ENCODE results near the gene SEC16A.
A peak's percentile ranks its signal among the peaks of the same experiment; 100 is the strongest.
"Not testable (repeated sequence)": the region's sequence is repeated elsewhere in the genome, so short reads cannot be mapped to it uniquely, and the experiment has no call there.

SEC16A gene

GRCh38 chr9:136438548-136439480, 44.0 kb downstream of the SEC16A start:
- peak; percentile 52 for DNase-seq (ENCODE audit: low read depth)

DNA sequence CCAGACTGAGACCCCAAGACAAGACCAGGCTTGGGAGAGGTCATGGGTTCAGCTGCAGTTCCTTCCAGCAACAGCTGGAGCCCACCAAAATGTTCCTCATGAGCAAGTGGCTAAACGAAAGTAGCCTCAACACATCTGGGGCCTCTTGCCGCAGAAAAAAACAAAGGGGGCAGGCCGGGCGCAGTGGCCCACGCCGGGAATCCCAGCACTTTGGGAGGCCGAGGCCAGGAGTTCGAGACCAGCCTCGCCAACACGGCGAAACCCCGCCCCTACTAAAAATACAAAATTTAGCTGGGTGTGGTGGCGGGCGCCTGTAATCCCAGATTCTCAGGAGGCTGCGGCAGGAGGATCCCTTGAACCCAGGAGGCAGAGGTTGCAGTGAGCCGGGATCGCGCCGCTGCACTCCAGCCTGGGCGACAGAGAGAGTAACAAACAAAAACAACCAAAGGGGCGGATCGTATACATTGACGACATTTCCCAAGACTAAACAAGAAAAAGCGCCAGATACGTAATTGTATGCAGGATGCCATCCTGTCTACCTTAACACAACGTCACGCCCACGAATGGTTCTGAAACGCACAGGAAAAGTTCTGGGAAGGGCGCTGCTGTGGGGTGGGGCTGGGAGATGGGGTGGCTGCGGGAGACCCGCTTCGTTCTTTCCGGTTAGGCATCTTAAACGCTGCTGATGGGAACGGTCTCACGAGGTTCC, 44.8 kb downstream of the SEC16A start:
- no peak for DNase-seq (ENCODE audit: low read depth)

- DNase-seq (ENCODE audit: low read depth), result no peak
Measured at GRCh38 chr9:136437430-136437829, 45.4 kb downstream of the SEC16A start.

DNA sequence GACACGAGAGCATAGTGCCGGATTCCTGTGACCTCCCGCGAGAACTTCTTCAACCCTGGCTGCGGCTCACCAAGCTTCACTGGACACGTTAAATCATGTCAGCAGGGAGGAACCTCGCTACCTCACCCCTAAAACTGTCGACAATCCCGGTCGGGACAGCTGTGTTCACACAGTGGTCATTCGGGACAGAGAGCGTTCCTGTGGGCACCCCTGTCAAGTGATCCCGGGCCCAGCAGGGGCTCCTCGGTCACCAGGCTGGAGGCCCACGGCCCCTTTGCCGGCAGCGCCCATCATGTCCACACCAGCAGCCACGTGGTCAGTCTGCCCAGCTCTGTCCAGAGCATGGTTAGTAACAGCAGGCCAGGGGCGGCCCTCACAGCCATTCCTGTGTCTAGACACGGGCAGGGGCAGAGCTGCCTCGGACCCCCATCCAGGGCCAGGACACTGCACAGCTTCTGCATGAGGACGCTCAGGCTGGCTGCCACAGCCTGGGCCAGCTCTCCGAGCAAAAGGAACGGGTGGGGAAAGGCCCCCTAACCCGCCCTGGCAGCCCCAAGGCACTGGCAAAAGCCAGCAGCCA, 46.7 kb downstream of the SEC16A start:
- DNase-seq (ENCODE audit: low read depth), result no peak

GRCh38 chr9:136434580-136435169, 48.2 kb downstream of the SEC16A start:
- no peak for DNase-seq (ENCODE audit: low read depth)

DNA sequence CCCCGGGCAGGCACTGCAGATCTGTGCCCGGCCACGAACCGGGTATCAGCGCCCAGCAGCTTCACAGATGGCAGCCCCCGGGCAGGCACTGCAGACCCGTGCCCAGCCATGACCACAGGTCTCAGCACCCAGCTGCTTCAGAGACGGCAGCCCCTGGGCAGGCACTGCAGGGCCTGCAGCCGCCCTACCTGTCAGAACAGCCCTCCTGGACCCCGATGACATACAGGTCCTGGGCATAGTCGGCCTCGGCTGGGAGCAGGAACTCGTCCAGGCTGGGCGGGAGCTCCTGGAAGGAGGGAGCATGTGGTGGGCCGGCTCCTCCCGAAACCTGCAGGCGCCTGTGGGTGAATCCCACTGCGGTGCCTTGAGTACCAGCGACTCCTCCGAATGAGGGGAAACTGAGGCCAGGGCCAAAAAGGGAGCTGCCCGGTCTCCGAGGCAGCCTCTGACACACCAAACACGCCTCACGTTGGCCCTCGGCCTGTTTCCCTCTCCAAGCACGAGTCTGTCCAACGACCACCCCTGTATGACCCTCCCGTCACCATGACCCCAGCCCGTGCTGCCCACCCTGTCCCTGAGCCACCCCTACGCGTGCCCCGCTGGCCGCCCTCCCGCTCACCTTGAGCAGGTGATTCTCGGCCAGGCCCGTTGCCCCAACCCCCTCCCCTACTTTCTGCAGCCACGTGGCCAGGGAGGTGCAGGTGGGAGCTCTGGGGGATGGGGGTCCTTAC, 48.8 kb downstream of the SEC16A start:
- no peak for DNase-seq (ENCODE audit: low read depth)

DNA sequence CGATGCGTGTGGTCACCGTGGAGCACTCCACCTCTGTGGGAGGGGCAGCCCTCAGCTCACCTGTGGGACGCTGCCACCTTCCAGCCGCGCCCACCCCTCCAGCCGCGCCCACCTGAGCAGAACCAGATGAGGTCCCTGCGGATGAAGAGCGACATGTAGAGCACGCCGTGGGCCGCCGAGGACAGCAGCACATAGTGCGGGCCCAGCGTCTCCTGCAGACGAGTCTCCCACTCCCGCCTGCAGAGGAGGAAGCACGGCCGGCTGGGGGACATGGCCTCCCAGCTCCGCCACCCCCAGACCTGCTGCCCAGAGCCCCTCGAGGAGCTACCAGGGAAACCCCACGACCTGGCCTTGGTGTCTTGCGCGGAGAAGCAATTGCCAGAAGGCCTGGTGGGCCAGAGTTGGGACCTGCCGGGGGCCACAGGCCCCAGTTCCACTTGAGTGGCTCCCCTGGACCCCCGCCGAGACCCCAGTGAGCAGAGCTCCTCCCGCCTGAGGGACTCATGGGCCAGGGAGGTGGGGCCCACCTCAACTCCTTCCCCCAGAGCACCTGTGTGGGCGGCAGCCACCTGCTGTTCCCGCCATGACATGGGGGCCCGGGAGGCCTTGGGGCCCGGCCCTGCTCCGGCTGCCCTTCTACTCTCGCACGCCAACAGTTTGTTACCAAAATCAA, 49.7 kb downstream of the SEC16A start:
- DNase-seq (ENCODE audit: low read depth), result no peak

DNA sequence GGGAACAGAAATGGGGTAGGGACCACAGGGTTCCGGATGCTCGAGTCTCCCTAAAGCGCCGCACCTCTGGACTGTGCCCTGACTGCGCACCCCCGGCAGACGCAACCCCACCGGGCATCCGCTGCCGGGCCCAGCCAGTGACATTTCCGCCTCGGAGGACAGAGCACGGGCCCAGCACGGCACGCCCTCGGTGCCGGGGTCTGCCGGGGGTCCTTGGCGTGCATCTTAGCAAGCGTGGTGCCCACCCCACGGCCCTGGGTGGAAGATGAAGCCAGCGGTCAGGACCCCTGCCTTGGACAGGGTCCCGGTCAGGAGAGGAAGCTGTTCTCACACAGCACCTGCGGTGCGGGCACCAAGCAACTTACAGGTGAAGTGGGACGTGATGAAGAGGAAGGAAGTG, 50.2 kb downstream of the SEC16A start:
- no peak for DNase-seq (ENCODE audit: low read depth)

DNA sequence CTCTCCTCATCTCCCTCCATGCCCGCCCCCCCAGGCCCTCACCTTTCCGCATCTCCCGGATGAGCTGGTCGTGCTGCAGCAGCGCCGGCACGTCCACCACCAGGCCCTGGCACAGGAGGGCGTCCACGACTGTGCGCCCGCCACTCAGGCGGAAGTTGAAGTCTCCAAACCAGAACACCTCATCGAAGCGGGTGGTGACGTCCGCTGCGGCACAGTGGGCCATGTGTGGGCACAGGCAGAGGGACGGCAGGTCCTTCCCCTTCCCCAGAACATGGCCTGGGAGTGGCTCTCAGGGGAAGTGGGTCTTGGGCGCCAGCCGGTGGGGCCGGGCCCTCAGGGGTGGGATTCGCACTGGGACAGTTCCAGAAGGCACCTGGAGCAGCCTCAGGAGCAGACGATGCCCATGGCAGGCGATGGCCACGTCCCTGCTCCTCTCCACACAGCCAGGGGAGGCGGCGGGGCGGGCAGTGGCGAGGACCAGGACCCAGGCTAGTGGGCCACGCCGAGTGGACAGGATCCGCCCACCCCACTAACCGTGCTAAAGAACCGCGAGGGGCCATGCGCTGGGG, 51.0 kb downstream of the SEC16A start:
- DNase-seq (ENCODE audit: low read depth), result no peak

DNA sequence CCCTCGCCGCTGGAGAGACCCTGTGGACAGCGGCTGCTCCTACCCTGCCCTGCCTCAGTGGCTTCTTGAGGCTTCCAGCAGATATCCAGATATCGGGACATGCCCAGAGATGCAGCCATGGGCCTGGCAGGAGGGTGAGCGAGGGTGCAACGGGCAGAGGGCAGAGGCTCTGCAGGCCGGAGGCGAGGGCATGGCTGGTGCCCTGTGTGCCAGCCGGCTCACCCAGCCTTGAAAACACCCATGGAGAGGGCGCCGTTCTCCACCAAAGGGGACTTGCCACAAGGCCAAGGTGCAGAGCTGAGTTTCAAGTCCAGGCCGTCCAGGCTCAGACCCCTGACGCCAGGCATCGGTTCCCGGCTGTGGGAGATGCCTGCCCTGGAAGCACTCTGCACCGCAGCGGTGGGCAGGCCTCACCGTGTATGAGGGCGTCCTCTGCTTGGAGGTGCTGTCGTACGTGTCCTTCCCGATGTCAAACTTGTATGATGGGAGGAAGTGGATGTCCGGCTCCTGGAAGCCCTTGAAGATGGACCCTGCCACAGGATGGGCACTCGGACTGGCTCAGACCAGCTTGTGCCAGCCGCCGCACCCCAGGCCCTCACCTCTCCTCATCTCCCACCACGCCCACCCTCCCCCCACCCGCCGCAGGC, 52.1 kb downstream of the SEC16A start:
- DNase-seq (ENCODE audit: low read depth), result no peak

DNA sequence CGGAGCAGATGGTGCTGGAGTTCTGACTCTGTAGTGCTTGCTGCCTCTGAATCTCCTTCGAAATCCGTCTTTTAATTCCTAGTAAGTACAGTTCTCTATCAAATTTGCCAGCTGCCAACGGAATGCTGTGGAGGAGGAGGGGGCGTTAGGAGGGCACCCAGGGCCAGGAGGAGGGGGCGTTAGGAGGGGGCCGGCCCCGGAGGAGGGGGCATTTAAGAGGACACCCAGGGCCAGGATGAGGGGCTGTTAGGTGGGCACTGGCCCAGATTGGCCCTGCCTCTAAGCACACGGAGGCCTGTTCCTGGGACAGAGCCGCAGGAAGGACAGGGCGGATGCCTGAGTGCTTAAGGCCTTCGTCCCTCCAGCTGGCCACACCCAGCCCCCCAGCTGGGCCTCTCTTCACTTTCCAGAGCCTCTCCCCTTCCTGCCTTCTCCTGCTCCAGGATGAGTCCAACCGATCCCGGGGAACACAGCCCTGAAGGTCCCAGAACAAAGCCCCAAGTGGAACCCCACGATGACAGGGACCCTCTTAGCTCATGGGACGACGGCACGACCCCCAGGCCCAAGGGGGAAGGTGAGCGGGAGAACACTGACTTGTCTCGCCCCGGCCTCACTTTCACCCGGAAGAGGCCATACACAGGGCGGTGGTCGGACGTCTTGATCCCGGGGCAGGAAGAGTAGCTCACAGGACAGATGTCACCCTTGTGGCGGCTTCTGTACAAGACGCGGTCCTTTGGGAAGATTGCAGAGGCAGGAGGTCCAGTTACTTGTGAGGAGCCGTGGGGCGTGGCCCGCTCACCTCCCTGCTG, 53.0 kb downstream of the SEC16A start:
- no peak for DNase-seq (ENCODE audit: low read depth)

- DNase-seq (ENCODE audit: low read depth), result no peak
Measured at GRCh38 chr9:136429075-136429628, 53.7 kb downstream of the SEC16A start.

DNA sequence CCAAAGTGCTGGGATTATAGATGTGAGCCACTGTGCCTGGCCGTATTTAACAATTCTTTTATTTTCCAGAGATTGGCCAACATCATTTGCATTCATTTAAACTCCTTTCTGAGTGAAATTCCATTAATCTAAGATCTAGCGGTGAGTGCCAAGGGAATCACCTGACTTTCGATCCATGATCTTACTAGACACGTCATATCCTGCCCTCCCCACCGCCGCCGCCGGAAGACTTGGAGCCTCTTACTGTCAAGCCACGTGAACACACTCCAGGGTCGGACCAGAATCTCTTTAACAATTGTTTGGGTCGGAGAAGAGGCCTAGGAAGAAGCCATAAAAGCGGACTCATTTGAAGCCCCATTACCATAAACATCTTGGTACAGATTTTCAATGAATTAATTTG, 56.1 kb downstream of the SEC16A start:
- no peak for DNase-seq (ENCODE audit: low read depth)

- DNase-seq (ENCODE audit: low read depth), result not testable (repeated sequence)
Measured at GRCh38 chr9:136425367-136425766, 57.5 kb downstream of the SEC16A start.

GRCh38 chr9:136424750-136425362, 58.0 kb downstream of the SEC16A start:
- no peak for DNase-seq (ENCODE audit: low read depth)

- DNase-seq (ENCODE audit: low read depth), result no peak
Measured at GRCh38 chr9:136423432-136424146, 59.3 kb downstream of the SEC16A start.

DNA sequence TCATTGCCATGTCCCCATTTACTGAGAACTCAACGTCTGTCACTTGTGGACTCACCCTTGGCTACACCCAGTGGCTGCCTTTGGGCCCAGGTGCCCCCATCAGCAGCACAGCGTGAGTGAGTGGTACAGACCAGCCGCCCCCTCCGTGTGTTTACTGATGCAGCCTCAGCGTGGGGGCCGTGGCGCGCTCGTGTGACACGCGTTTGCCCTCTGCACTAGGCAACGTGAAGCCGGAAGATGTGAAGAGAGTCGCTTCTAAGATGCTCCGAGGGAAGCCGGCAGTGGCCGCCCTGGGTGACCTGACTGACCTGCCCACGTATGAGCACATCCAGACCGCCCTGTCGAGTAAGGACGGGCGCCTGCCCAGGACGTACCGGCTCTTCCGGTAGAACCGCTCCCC, 60.0 kb downstream of the SEC16A start:
- DNase-seq (ENCODE audit: low read depth), result no peak

- no peak for DNase-seq (ENCODE audit: low read depth)
Measured at GRCh38 chr9:136421791-136422190, 61.0 kb downstream of the SEC16A start.
